HFFc6 (cell line): ENCODE results near the gene CAMK1G. TPM values are rescaled to one million over a fixed set of nuclear protein-coding genes. Genes with fewer than 3 reads are reported as not detected.

Experiments used
- DNase-seq: peaks from one replicate; pipeline ENCODE4 v3.0.0-alpha.2; 2018
- H3K27ac Mint-ChIP-seq: 2 replicates; pipeline ENCODE4 v1.8.0; 2020; ENCODE audit warnings: mild to moderate bottlenecking, mixed read lengths
- H3K27me3 Mint-ChIP-seq: 2 replicates; pipeline ENCODE4 v1.8.0; 2021; ENCODE audit warnings: mild to moderate bottlenecking, moderate library complexity, mixed read lengths; ENCODE audit not compliant: insufficient read depth
- H3K36me3 Mint-ChIP-seq: 2 replicates; pipeline ENCODE4 v1.8.0; 2021; ENCODE audit warnings: low read depth, mixed read lengths
- H3K4me1 Mint-ChIP-seq: 2 replicates; pipeline ENCODE4 v1.8.0; 2020; ENCODE audit warnings: low read depth, mixed read lengths
- H3K4me3 Mint-ChIP-seq: 2 replicates; pipeline ENCODE4 v1.8.0; 2020; ENCODE audit warnings: mild to moderate bottlenecking, moderate library complexity, mixed read lengths
- H3K9me3 Mint-ChIP-seq: 2 replicates; pipeline ENCODE4 v1.8.0; 2020; ENCODE audit warnings: mild to moderate bottlenecking, mixed read lengths
- microRNA-seq: library from miRNA; unstranded; fragments of <30 nt; microRNA quantifications from one replicate; pipeline ENCODE4, GENCODE V29; 2019
- total RNA-seq, 6 experiments: library from RNA; stranded (reverse); fragmentation: NEBNext Ultra II Directional; extraction: Animal tissue kit (Norgen Biotek cat#: 25700); gene quantifications; 2 replicates in 1 of 6; 3 replicates in 5 of 6; pipeline ENCODE4 v1.2.3, GENCODE V29; 2021
- TF ChIP-seq, protein P1 (sequence below): fragments of 200-600 bp; sonication (generic); IDR thresholded peaks from 2 replicates; pipeline ENCODE4 v1.5.0; 2021; ENCODE audit warnings: antibody characterized with exemption, mild to moderate bottlenecking

Gene CAMK1G
- total RNA-seq, 6 experiments from 2014 or later: 4.9 to 8.0 (median 5.9) TPM

- Mint-ChIP-seq H3K4me3 (no peak overlapping the region), H3K4me1 (peaks cover 30% of the 10 kb centered on the region), H3K27me3 (no peaks in the 10 kb centered on the region; the same call in 1 of the 2 replicates), H3K9me3 (no peaks in the 10 kb centered on the region), H3K27ac (peak overlapping the region; percentile 1; the same call in 1 of the 2 replicates), H3K36me3 (no peaks in the 10 kb centered on the region)
- DNase-seq: peak; percentile 25
- TF ChIP-seq, protein P1, sequence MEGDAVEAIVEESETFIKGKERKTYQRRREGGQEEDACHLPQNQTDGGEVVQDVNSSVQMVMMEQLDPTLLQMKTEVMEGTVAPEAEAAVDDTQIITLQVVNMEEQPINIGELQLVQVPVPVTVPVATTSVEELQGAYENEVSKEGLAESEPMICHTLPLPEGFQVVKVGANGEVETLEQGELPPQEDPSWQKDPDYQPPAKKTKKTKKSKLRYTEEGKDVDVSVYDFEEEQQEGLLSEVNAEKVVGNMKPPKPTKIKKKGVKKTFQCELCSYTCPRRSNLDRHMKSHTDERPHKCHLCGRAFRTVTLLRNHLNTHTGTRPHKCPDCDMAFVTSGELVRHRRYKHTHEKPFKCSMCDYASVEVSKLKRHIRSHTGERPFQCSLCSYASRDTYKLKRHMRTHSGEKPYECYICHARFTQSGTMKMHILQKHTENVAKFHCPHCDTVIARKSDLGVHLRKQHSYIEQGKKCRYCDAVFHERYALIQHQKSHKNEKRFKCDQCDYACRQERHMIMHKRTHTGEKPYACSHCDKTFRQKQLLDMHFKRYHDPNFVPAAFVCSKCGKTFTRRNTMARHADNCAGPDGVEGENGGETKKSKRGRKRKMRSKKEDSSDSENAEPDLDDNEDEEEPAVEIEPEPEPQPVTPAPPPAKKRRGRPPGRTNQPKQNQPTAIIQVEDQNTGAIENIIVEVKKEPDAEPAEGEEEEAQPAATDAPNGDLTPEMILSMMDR: no peak
Measured at GRCh38 chr1:209662879-209663327, 79.4 kb downstream of the CAMK1G start.

Small RNA genes within 50 kb of the gene (microRNA-seq; reads per million reads assigned to microRNA genes)
- gene MIR4260: not detected

Other genes starting within 250 kb of the CAMK1G start
- gene LAMB3, start 68.7 kb downstream of the CAMK1G start, total RNA-seq: 10 to 100 TPM in 2 of 6 experiments, 1 to 10 TPM in 4; 8.0 to 10.3 (median 9.8) TPM
- gene G0S2, start 91.7 kb downstream of the CAMK1G start, total RNA-seq: 1 to 10 TPM; 1.7 to 2.6 (median 1.9) TPM
- gene HSD11B1, start 121.1 kb downstream of the CAMK1G start, total RNA-seq: not detected
- under 1 TPM in 1 of 6 experiments, not detected in 5; 0.24 TPM for gene TRAF3IP3, start 172.3 kb downstream of the CAMK1G start, total RNA-seq
- 1 to 10 TPM; 1.8 to 2.7 (median 2.4) TPM for gene C1orf74, start 200.8 kb downstream of the CAMK1G start, total RNA-seq
- gene IRF6, start 222.4 kb downstream of the CAMK1G start, total RNA-seq: 1 to 10 TPM in 2 of 6 experiments, under 1 TPM in 4; 0.14 to 3.2 (median 0.28) TPM
- gene UTP25, start 244.3 kb downstream of the CAMK1G start, total RNA-seq: 10 to 100 TPM in 4 of 6 experiments, 1 to 10 TPM in 2; 9.0 to 18.5 (median 16.2) TPM